ENCODE measurements around the gene STXBP6. TPM values are rescaled to one million over a fixed set of nuclear protein-coding genes. Genes with fewer than 3 reads are reported as not detected.

The STXBP6 gene
- total and polyA plus RNA-seq, 2 experiments from 2014 or later, result 3.8 to 6.4 TPM

GRCh38 chr14:25026476-25027137, 23.3 kb downstream of the STXBP6 start:
- Histone ChIP-seq H3K9me3 (ENCODE audit: low read depth) (no peaks in the 10 kb centered on the region), H3K36me3 (no peaks in the 10 kb centered on the region), H3K4me1 (ENCODE audit: low read depth) (no peaks in the 10 kb centered on the region), H3K27ac (no peak overlapping the region), H3K27me3 (no peaks in the 10 kb centered on the region), H3K4me3 (no peak overlapping the region)
- no peak for DNase-seq (ENCODE audit: low read depth in 1 of 2, low spot score in 1 of 2)
- TF ChIP-seq CTCF (IDR thresholded peaks at IDR 0.05; ENCODE audit: low read depth, low read length), result no peak

GRCh38 chr14:25019892-25020291, 30.1 kb downstream of the STXBP6 start:
- Histone ChIP-seq H3K4me1 (ENCODE audit: low read depth) (peaks cover 6% of the 10 kb centered on the region), H3K27ac (no peak overlapping the region), H3K36me3 (no peaks in the 10 kb centered on the region), H3K27me3 (no peaks in the 10 kb centered on the region), H3K4me3 (no peak overlapping the region), H3K9me3 (ENCODE audit: low read depth) (no peaks in the 10 kb centered on the region)
- no peak for DNase-seq (ENCODE audit: low read depth in 1 of 2, low spot score in 1 of 2)
- no peak for TF ChIP-seq CTCF (IDR thresholded peaks at IDR 0.05; ENCODE audit: low read depth, low read length)

- Histone ChIP-seq H3K27me3 (no peaks in the 10 kb centered on the region), H3K4me3 (no peak overlapping the region), H3K9me3 (ENCODE audit: low read depth) (no peaks in the 10 kb centered on the region), H3K4me1 (ENCODE audit: low read depth) (peaks cover 6% of the 10 kb centered on the region), H3K36me3 (no peaks in the 10 kb centered on the region), H3K27ac (no peak overlapping the region)
- DNase-seq (ENCODE audit: low read depth in 1 of 2, low spot score in 1 of 2), result no peak
- TF ChIP-seq CTCF (IDR thresholded peaks at IDR 0.05; ENCODE audit: low read depth, low read length), result no peak
Measured at GRCh38 chr14:25017562-25017961, 32.4 kb downstream of the STXBP6 start.

- no peak for TF ChIP-seq CTCF (IDR thresholded peaks at IDR 0.05; ENCODE audit: low read depth, low read length)
- peaks cover 6% of the 10 kb centered on the region for H3K4me1 ChIP-seq (ENCODE audit: low read depth)
- no peak overlapping the region for H3K27ac ChIP-seq
- H3K4me3 ChIP-seq, result no peak overlapping the region
- no peaks in the 10 kb centered on the region for H3K9me3 ChIP-seq (ENCODE audit: low read depth)
- DNase-seq (ENCODE audit: low read depth in 1 of 2, low spot score in 1 of 2), result no peak
- no peaks in the 10 kb centered on the region for H3K36me3 ChIP-seq
- no peaks in the 10 kb centered on the region for H3K27me3 ChIP-seq
Measured at GRCh38 chr14:25015761-25016160, 34.2 kb downstream of the STXBP6 start.

GRCh38 chr14:25014440-25014839, 35.5 kb downstream of the STXBP6 start:
- H3K27ac ChIP-seq, result no peak overlapping the region
- no peaks in the 10 kb centered on the region for H3K9me3 ChIP-seq (ENCODE audit: low read depth)
- no peak for DNase-seq (ENCODE audit: low read depth in 1 of 2, low spot score in 1 of 2)
- no peak for TF ChIP-seq CTCF (IDR thresholded peaks at IDR 0.05; ENCODE audit: low read depth, low read length)
- peaks cover 14% of the 10 kb centered on the region for H3K4me1 ChIP-seq (ENCODE audit: low read depth)
- H3K4me3 ChIP-seq, result no peak overlapping the region
- no peaks in the 10 kb centered on the region for H3K36me3 ChIP-seq
- no peaks in the 10 kb centered on the region for H3K27me3 ChIP-seq

Data from cardiac muscle cell (in vitro differentiated cells and primary cell).